ENCODE measurements around the gene SLC12A9.

GRCh38 chr7:100884736-100885439 lies 32.4 kb downstream of the SLC12A9 start:
- TF ChIP-seq, protein P1, sequence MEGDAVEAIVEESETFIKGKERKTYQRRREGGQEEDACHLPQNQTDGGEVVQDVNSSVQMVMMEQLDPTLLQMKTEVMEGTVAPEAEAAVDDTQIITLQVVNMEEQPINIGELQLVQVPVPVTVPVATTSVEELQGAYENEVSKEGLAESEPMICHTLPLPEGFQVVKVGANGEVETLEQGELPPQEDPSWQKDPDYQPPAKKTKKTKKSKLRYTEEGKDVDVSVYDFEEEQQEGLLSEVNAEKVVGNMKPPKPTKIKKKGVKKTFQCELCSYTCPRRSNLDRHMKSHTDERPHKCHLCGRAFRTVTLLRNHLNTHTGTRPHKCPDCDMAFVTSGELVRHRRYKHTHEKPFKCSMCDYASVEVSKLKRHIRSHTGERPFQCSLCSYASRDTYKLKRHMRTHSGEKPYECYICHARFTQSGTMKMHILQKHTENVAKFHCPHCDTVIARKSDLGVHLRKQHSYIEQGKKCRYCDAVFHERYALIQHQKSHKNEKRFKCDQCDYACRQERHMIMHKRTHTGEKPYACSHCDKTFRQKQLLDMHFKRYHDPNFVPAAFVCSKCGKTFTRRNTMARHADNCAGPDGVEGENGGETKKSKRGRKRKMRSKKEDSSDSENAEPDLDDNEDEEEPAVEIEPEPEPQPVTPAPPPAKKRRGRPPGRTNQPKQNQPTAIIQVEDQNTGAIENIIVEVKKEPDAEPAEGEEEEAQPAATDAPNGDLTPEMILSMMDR (conservative IDR thresholded peaks at IDR 0.05; ENCODE audit: low read depth, low read length), result no peak
- no peak for TF ChIP-seq POLR2A (IDR thresholded peaks at IDR 0.05; ENCODE audit: low read depth, low read length)
- no peak for TF ChIP-seq MXI1 (IDR thresholded peaks at IDR 0.05; ENCODE audit: borderline replicate concordance, low read depth, low read length)
- no peak for TF ChIP-seq ELK1 (IDR thresholded peaks at IDR 0.05; ENCODE audit: borderline replicate concordance, low read depth, low read length)
- no peak for TF ChIP-seq CHD1 (IDR thresholded peaks at IDR 0.05; ENCODE audit: low read depth, low read length)
- no peak for TF ChIP-seq RAD21 (IDR thresholded peaks at IDR 0.05; ENCODE audit: low read length)
- TF ChIP-seq CEBPB (IDR thresholded peaks at IDR 0.05; ENCODE audit: low read depth, low read length), result no peak
- no peak for TF ChIP-seq SMC3 (IDR thresholded peaks at IDR 0.05; ENCODE audit: low read depth, low read length)
- no peak for TF ChIP-seq RFX5 (IDR thresholded peaks at IDR 0.05; ENCODE audit: low read depth, low read length)
- no peak for TF ChIP-seq USF2 (IDR thresholded peaks at IDR 0.05; ENCODE audit: low read depth, low read length)
- TF ChIP-seq BHLHE40 (IDR thresholded peaks at IDR 0.05; ENCODE audit: low read depth, low read length), result no peak
- TF ChIP-seq MAZ (IDR thresholded peaks at IDR 0.05; ENCODE audit: borderline replicate concordance, low read depth, low read length), result no peak

Data from IMR-90 (cell line).